Uterus (tissue), 2 donors: ENCODE data around the gene CIC.

Experiments used
- CTCF ChIP-seq, 4 experiments: fragments of 200-600 bp in 2 of 4; fragments of 450-650 bp in 2 of 4; sonication (generic) in 2 of 4; IDR thresholded peaks; one replicate each; pipeline ENCODE4 v1.5.1; 2016 to 2019; ENCODE audit warnings: antibody characterized with exemption in 4 of 4, mild to moderate bottlenecking in 2 of 4, moderate library complexity in 1 of 4
- POLR2A ChIP-seq, 2 donors: fragments of 450-650 bp; IDR thresholded peaks; one replicate each; pipeline ENCODE4 v1.6.1; 2016; ENCODE audit warnings: antibody characterized with exemption in 2 of 2, mild to moderate bottlenecking in 1 of 2, moderate library complexity in 1 of 2

- TF ChIP-seq CTCF (IDR thresholded peaks at IDR 0.05), result no peak
- no peak for TF ChIP-seq POLR2A (IDR thresholded peaks at IDR 0.05)
Measured at GRCh38 chr19:42275103-42275502, 6.1 kb downstream of the CIC start.
